Thoracic aorta (tissue), 2 donors: ENCODE measurements around the gene ADAM10. TPM values are rescaled to one million over a fixed set of nuclear protein-coding genes. Genes with fewer than 3 reads are reported as not detected.

Source experiments
- ATAC-seq: fragments of 150-250 bp; one replicate; pipeline ENCODE4 v1.8.0; 2017; ENCODE audit warnings: low read depth; ENCODE audit not compliant: insufficient number of reproducible peaks, low FRiP score
- DNase-seq: peaks from one replicate; pipeline ENCODE4 v3.0.0-alpha.2; 2020; ENCODE audit warnings: low spot score
- H3K27ac ChIP-seq, 2 donors: fragments of 200-600 bp; sonication (generic); 1 replicate in 1 of 2; 2 replicates in 1 of 2; pipeline ENCODE4 v1.5.1; 2016; ENCODE audit warnings: mild to moderate bottlenecking in 2 of 2, moderate library complexity in 2 of 2
- H3K27me3 ChIP-seq: fragments of 200-600 bp; sonication (generic); replicated peaks from 2 replicates; pipeline ENCODE4 v1.6.0; 2016; ENCODE audit warnings: mild to moderate bottlenecking; ENCODE audit not compliant: insufficient read depth
- H3K36me3 ChIP-seq: fragments of 200-600 bp; sonication (generic); one replicate; pipeline ENCODE4 v1.5.1; 2016
- H3K4me1 ChIP-seq, 2 donors: fragments of 200-600 bp; sonication (generic); 1 replicate in 1 of 2; 2 replicates in 1 of 2; pipeline versions ENCODE4 v1.5.1 to v1.6.0; 2016; ENCODE audit warnings: low read depth in 2 of 2, mild to moderate bottlenecking in 1 of 2; ENCODE audit not compliant: control insufficient read depth in 1 of 2
- H3K4me3 ChIP-seq: fragments of 200-600 bp; sonication (generic); 2 replicates; pipeline ENCODE4 v1.5.1; 2016; ENCODE audit warnings: mild to moderate bottlenecking
- H3K9me3 ChIP-seq: fragments of 200-600 bp; sonication (generic); 2 replicates; pipeline ENCODE4 v1.5.1; 2016
- CTCF ChIP-seq: fragments of 200-600 bp; sonication (generic); IDR thresholded peaks from one replicate; pipeline ENCODE4 v1.5.1; 2019; ENCODE audit warnings: antibody characterized with exemption
- total RNA-seq, 2 donors: library from RNA; depleted of rRNA; stranded (reverse); fragments of >200 nt; gene quantifications; one replicate each; pipeline versions ENCODE4 v1.1.0 to v1.2.3, GENCODE V29; 2016

ADAM10 gene
- total RNA-seq, 2 donors from 2014 or later, result 41.2 to 63.1 TPM

GRCh38 chr15:58632789-58633188 is 116.7 kb downstream of the ADAM10 start:
- H3K27me3 ChIP-seq, result no peaks in the 10 kb centered on the region
- H3K4me3 ChIP-seq, result no peak overlapping the region
- ATAC-seq (no peak), DNase-seq (no peak)
- TF ChIP-seq CTCF, result no peak
- H3K27ac ChIP-seq, result no peak overlapping the region
- peaks cover 8 to 14% of the 10 kb centered on the region in 2 donors for H3K4me1 ChIP-seq
- no peaks in the 10 kb centered on the region for H3K36me3 ChIP-seq
- no peaks in the 10 kb centered on the region for H3K9me3 ChIP-seq

- Histone ChIP-seq H3K27me3 (no peaks in the 10 kb centered on the region), H3K4me1 (peaks cover 8 to 19% of the 10 kb centered on the region in 2 donors), H3K27ac (no peak overlapping the region), H3K36me3 (peaks cover 3% of the 10 kb centered on the region), H3K4me3 (no peak overlapping the region), H3K9me3 (no peaks in the 10 kb centered on the region)
- ATAC-seq (no peak), DNase-seq (no peak)
- no peak for TF ChIP-seq CTCF
Measured at GRCh38 chr15:58631319-58631718, 118.2 kb downstream of the ADAM10 start.

GRCh38 chr15:58629625-58630024 is 119.9 kb downstream of the ADAM10 start:
- Histone ChIP-seq H3K4me1 (peaks cover 8 to 19% of the 10 kb centered on the region in 2 donors), H3K36me3 (peaks cover 3% of the 10 kb centered on the region), H3K9me3 (no peaks in the 10 kb centered on the region), H3K27me3 (no peaks in the 10 kb centered on the region), H3K4me3 (no peak overlapping the region), H3K27ac (no peak overlapping the region)
- no peak for DNase-seq
- no peak for ATAC-seq
- no peak for TF ChIP-seq CTCF

GRCh38 chr15:58628206-58628947 is 121.1 kb downstream of the ADAM10 start:
- Histone ChIP-seq H3K36me3 (peaks cover 3% of the 10 kb centered on the region), H3K27me3 (no peaks in the 10 kb centered on the region), H3K27ac (peak overlapping the region in 1 of 2 donors; percentile 13), H3K4me3 (peak overlapping the region; percentile 64), H3K4me1 (peaks cover 8 to 19% of the 10 kb centered on the region in 2 donors), H3K9me3 (no peaks in the 10 kb centered on the region)
- DNase-seq (no peak), ATAC-seq (no peak)
- TF ChIP-seq CTCF, result no peak

GRCh38 chr15:58627701-58628100 is 121.8 kb downstream of the ADAM10 start:
- Histone ChIP-seq H3K4me3 (no peak overlapping the region), H3K27ac (no peak overlapping the region)
- no peak for DNase-seq

More at GRCh38 chr15:58627701-58628100, 121.8 kb downstream of the ADAM10 start:
- Histone ChIP-seq H3K9me3 (no peaks in the 10 kb centered on the region), H3K4me1 (peaks cover 8 to 19% of the 10 kb centered on the region in 2 donors), H3K27me3 (no peaks in the 10 kb centered on the region), H3K36me3 (peaks cover 3% of the 10 kb centered on the region)
- no peak for TF ChIP-seq CTCF
- no peak for ATAC-seq
